ENCODE results near the gene CNGB1.

DNA sequence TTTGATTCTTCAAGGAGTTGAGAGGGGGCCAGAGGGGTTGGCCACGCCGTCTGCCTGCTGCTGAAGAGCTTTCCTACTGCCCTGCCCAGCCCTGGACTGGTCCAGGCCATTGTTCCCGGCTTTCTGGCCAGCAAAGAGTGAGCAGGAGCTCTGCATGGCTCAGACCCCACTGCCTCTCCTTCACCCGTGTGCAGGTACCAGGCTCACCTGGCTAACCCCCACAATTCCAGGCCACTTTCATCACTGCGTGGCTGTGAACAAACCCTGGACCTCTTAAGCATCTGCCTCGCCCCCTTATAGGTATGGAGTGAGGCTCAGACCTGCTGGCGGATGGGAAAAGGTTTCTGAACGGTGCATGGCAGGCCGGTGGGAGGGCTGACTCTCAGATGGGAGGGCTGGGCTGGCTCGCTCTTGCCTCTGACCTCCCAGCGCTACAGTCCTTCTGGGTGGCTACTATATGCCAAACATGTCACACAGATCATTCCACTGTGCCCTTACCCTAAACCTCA, 20.7 kb upstream of the CNGB1 start:
- TF ChIP-seq, protein P1, sequence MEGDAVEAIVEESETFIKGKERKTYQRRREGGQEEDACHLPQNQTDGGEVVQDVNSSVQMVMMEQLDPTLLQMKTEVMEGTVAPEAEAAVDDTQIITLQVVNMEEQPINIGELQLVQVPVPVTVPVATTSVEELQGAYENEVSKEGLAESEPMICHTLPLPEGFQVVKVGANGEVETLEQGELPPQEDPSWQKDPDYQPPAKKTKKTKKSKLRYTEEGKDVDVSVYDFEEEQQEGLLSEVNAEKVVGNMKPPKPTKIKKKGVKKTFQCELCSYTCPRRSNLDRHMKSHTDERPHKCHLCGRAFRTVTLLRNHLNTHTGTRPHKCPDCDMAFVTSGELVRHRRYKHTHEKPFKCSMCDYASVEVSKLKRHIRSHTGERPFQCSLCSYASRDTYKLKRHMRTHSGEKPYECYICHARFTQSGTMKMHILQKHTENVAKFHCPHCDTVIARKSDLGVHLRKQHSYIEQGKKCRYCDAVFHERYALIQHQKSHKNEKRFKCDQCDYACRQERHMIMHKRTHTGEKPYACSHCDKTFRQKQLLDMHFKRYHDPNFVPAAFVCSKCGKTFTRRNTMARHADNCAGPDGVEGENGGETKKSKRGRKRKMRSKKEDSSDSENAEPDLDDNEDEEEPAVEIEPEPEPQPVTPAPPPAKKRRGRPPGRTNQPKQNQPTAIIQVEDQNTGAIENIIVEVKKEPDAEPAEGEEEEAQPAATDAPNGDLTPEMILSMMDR (IDR thresholded peaks at IDR 0.05; ENCODE audit: insufficient read depth, low read length, poor library complexity, severe bottlenecking), result no peak
- TF ChIP-seq EZH2phosphoT487 (conservative IDR thresholded peaks at IDR 0.05; ENCODE audit: low read length), result no peak

Measured in SU-DHL-6 (cell line).